Measurements from ENCODE around the gene ARIH1.

GRCh38 chr15:72474466-72474911, 359 bp downstream of the ARIH1 start:
- TF ChIP-seq FOXA1 (IDR thresholded peaks at IDR 0.05) (no peak), ZNF384 (IDR thresholded peaks at IDR 0.05) (no peak), TARDBP (IDR thresholded peaks at IDR 0.05) (no peak), ARNT (IDR thresholded peaks at IDR 0.05) (no peak), FOXM1 (IDR thresholded peaks at IDR 0.05; ENCODE audit: borderline replicate concordance) (no peak), NFRKB (IDR thresholded peaks at IDR 0.05) (no peak), BHLHE40 (IDR thresholded peaks at IDR 0.05; ENCODE audit: borderline replicate concordance) (no peak), PKNOX1 (IDR thresholded peaks at IDR 0.05) (no peak), SP1 (IDR thresholded peaks at IDR 0.05) (no peak)
